MM.1S (cell line): ENCODE data around the gene ZNF346.

Experiments
- DNase-seq: peaks from one replicate; pipeline ENCODE4 v3.0.0-alpha.2; 2015
- H2AFZ ChIP-seq: fragments of 300-600 bp; sonication (generic); 2 replicates; pipeline ENCODE4 v1.6.0; 2016; ENCODE audit warnings: antibody characterized with exemption, low read length
- H3F3A ChIP-seq: fragments of 300-600 bp; sonication (generic); 2 replicates; pipeline ENCODE4 v1.6.1; 2016; ENCODE audit warnings: mild to moderate bottlenecking, antibody characterized with exemption, low read length, moderate library complexity, mixed read lengths; ENCODE audit not compliant: insufficient read depth
- H3K27ac ChIP-seq: fragments of 300-600 bp; sonication (generic); 2 replicates; pipeline ENCODE4 v1.5.1; 2016; ENCODE audit warnings: mild to moderate bottlenecking, low read length
- H3K27me3 ChIP-seq: fragments of 300-600 bp; sonication (generic); replicated peaks from 2 replicates; pipeline ENCODE4 v1.6.0; 2016; ENCODE audit warnings: low read length; ENCODE audit not compliant: insufficient read depth
- H3K36me3 ChIP-seq: fragments of 300-600 bp; sonication (generic); replicated peaks from 2 replicates; pipeline ENCODE4 v1.6.1; 2016; ENCODE audit warnings: mild to moderate bottlenecking, low read length, mixed read lengths; ENCODE audit not compliant: insufficient read depth
- H3K4me1 ChIP-seq: fragments of 300-600 bp; sonication (generic); 2 replicates; pipeline ENCODE4 v1.6.1; 2016; ENCODE audit warnings: low read length, mixed read lengths
- H3K4me2 ChIP-seq: fragments of 300-600 bp; sonication (generic); 2 replicates; pipeline ENCODE4 v1.6.0; 2016; ENCODE audit warnings: low read depth, low read length
- H3K4me3 ChIP-seq: fragments of 300-600 bp; sonication (generic); 2 replicates; pipeline ENCODE4 v1.5.1; 2016; ENCODE audit warnings: low read length, mixed read lengths
- H3K79me2 ChIP-seq: fragments of 300-600 bp; sonication (generic); 2 replicates; pipeline ENCODE4 v1.6.1; 2016; ENCODE audit warnings: mixed run types, low read length, mixed read lengths
- H3K9ac ChIP-seq: fragments of 300-600 bp; sonication (generic); 2 replicates; pipeline ENCODE4 v1.6.1; 2016; ENCODE audit warnings: low read length, mixed read lengths
- H3K9me2 ChIP-seq: fragments of 300-600 bp; sonication (generic); replicated peaks from 2 replicates; pipeline ENCODE4 v1.6.1; 2016; ENCODE audit warnings: mild to moderate bottlenecking, low read length, mixed read lengths; ENCODE audit not compliant: insufficient read depth
- H3K9me3 ChIP-seq: fragments of 300-600 bp; sonication (generic); replicated peaks from 2 replicates; pipeline ENCODE4 v1.6.1; 2016; ENCODE audit warnings: mild to moderate bottlenecking, low read length, mixed read lengths; ENCODE audit not compliant: insufficient read depth
- H4K20me1 ChIP-seq: fragments of 300-600 bp; sonication (generic); 2 replicates; pipeline ENCODE4 v1.6.1; 2016; ENCODE audit warnings: mild to moderate bottlenecking, low read length, moderate library complexity, mixed read lengths; ENCODE audit not compliant: insufficient read depth
- CTCF ChIP-seq: fragments of 300-600 bp; sonication (generic); IDR thresholded peaks from 2 replicates; pipeline ENCODE4 v1.5.1; 2016; ENCODE audit warnings: antibody characterized with exemption, low read length, mixed read lengths
- EZH2 ChIP-seq: fragments of 300-600 bp; sonication (generic); optimal IDR thresholded peaks from 2 replicates; pipeline ENCODE3; 2017; ENCODE audit warnings: low read depth, mild to moderate bottlenecking, antibody characterized with exemption, low read length, mixed read lengths
- EZH2phosphoT487 ChIP-seq: fragments of 300-600 bp; sonication (generic); IDR thresholded peaks from 2 replicates; pipeline ENCODE4 v1.6.1; 2018; ENCODE audit warnings: antibody characterized with exemption, low read length

The ZNF346 gene

GRCh38 chr5:177089825-177090641 is 67.5 kb downstream of the ZNF346 start:
- H3K4me2 ChIP-seq: no peak overlapping the region
- H3K36me3 ChIP-seq: no peaks in the 10 kb centered on the region
- no peaks in the 10 kb centered on the region for H4K20me1 ChIP-seq
- H3K79me2 ChIP-seq: no peaks in the 10 kb centered on the region
- peaks cover 13% of the 10 kb centered on the region for H3F3A ChIP-seq
- TF ChIP-seq EZH2 (no peak), EZH2phosphoT487 (no peak), CTCF (no peak)
- H3K4me3 ChIP-seq: no peak overlapping the region
- no peak overlapping the region for H3K27ac ChIP-seq
- H3K4me1 ChIP-seq: peaks cover 5% of the 10 kb centered on the region; the same call in 1 of the 2 replicates
- H2AFZ ChIP-seq: no peak overlapping the region
- H3K27me3 ChIP-seq: peaks cover 14% of the 10 kb centered on the region
- H3K9me2 ChIP-seq: no peaks in the 10 kb centered on the region
- DNase-seq: no peak
- H3K9ac ChIP-seq: no peak overlapping the region
- H3K9me3 ChIP-seq: no peaks in the 10 kb centered on the region

GRCh38 chr5:177090813-177091212 is 68.3 kb downstream of the ZNF346 start:
- no peak overlapping the region for H3K9ac ChIP-seq
- no peak for DNase-seq

GRCh38 chr5:177091232-177091631 is 68.7 kb downstream of the ZNF346 start:
- no peak overlapping the region for H3K9ac ChIP-seq
- H3K79me2 ChIP-seq: no peaks in the 10 kb centered on the region
- H3K4me3 ChIP-seq: no peak overlapping the region

More at GRCh38 chr5:177090813-177091212, 68.3 kb downstream of the ZNF346 start:
- Histone ChIP-seq H3K27ac (no peak overlapping the region), H3K9me3 (no peaks in the 10 kb centered on the region), H3K79me2 (no peaks in the 10 kb centered on the region), H2AFZ (no peak overlapping the region), H3K9me2 (no peaks in the 10 kb centered on the region), H3F3A (peaks cover 10% of the 10 kb centered on the region), H4K20me1 (no peaks in the 10 kb centered on the region), H3K4me1 (peaks cover 5% of the 10 kb centered on the region; the same call in 1 of the 2 replicates), H3K4me3 (no peak overlapping the region), H3K4me2 (no peak overlapping the region), H3K27me3 (peaks cover 22% of the 10 kb centered on the region), H3K36me3 (no peaks in the 10 kb centered on the region)
- TF ChIP-seq EZH2 (no peak), CTCF (no peak), EZH2phosphoT487 (no peak)

More at GRCh38 chr5:177091232-177091631, 68.7 kb downstream of the ZNF346 start:
- no peak for DNase-seq
- H3K9me3 ChIP-seq: no peaks in the 10 kb centered on the region
- peaks cover 24% of the 10 kb centered on the region for H3K27me3 ChIP-seq
- peaks cover 6% of the 10 kb centered on the region for H3F3A ChIP-seq
- no peaks in the 10 kb centered on the region for H4K20me1 ChIP-seq
- no peak overlapping the region for H3K4me2 ChIP-seq
- no peaks in the 10 kb centered on the region for H3K36me3 ChIP-seq
- H2AFZ ChIP-seq: no peak overlapping the region
- no peak overlapping the region for H3K27ac ChIP-seq
- H3K9me2 ChIP-seq: no peaks in the 10 kb centered on the region
- H3K4me1 ChIP-seq: peaks cover 5% of the 10 kb centered on the region; the same call in 1 of the 2 replicates
- TF ChIP-seq CTCF: no peak
- no peak for TF ChIP-seq EZH2phosphoT487
- no peak for TF ChIP-seq EZH2
